Activated CD8-positive, alpha-beta memory T cell treated with anti-CD3 and anti-CD28 coated beads, Interleukin-2, amount 50 U/mL, for 24 hours (primary cell): ENCODE data around the gene GPR107.

ENCODE experiments used
- DNase-seq: peaks from one replicate; pipeline ENCODE4 v3.0.0-alpha.2; 2020; ENCODE audit errors: extremely low read depth

GPR107 gene

GRCh38 chr9:130027533-130028365 is 26.0 kb upstream of the GPR107 start:
- DNase-seq, result no peak

DNA sequence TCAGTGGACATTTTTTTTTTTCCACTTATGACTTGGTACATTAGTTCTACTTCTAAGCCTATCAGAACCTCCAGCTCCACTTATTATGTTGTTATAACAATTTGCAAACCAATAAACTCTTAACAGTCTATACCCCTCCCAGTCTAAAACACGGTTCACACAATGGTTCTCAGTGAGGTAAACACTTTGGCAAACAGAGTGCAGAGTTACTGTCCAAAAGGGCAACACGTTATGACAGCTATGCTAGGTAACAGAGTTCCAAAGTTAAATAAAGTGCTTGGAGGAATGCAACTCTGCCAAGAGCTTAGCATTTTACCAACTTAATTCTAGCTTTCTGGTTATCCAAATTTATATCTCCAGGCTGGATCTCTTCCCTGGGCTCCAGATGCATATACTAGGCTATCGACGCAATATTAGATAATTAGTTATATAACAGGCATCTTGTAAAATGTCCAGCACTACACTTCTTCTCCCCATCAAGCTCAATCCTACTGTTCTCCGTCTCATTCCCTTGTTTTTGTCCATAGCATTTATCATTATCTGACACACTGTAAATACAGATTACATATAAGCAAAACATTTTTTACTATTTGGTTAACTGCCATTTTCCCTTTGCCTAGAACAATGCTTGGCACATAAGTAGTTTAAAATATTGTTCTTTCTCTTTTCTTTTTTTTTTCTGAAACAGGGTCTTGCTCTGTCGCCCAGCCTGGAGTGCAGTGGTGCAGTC is 25.0 kb upstream of the GPR107 start:
- no peak for DNase-seq

GRCh38 chr9:130029223-130029973 is 24.3 kb upstream of the GPR107 start:
- DNase-seq, result no peak

DNA sequence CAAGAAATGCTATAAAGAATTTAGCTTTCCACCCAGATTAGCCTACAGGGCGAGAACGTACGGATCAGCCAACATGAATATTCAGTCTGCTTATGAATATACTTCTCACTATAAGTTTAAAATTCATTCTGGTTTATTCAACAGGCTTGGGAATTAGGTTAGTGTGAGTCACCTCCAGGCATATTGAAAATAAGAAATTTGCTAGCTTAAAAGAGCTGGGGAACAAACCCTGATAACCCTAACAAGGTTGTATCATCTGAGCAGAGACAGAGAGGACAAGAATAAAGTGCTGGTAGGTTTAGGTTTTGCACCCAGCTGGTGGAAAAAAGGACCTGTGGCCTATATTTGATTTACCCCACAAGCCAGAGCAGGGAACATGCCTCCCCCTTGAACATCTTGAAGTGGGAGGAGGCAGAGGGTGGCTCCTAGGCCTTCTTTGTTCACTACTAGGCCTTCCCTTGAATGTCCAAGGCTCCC is 23.0 kb upstream of the GPR107 start:
- no peak for DNase-seq

DNA sequence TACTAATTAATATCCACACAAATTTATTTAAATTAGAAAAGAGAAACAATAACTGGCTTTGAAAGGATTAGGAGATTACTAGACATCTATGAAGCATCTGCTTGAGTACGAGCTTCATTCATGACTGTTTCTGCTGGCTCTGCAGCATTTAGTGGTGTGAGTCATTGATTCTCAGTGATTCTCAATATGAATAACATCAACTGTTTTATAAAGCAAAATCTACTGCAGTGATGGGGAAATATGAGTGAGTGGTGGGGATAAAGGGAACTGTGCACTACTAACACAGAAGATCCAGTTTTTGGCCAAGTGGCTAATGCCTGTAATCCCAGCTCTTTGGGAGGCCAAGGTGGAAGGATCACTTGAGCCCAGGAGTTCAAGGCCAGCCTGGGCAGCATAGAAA is 19.1 kb upstream of the GPR107 start:
- no peak for DNase-seq

DNA sequence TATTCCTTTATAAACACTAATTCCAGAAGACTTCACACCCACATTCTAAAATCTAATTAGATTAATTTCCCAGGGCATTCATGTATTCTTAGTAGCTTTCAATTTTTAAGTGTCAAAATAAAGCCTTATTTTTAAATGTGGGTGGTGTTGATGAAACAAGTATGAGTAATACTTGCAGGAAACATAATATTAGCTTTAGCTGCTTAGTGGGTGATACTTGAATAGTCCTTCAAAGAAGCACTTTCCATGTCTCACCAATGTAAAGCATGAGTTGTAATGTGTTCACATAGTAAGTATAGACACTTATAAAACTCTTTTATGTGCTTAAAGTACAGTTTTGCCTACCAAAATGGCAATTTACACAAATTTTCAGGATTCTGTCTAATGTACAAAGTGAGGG is 17.6 kb upstream of the GPR107 start:
- DNase-seq, result no peak

GRCh38 chr9:130039528-130040147 is 14.1 kb upstream of the GPR107 start:
- no peak for DNase-seq

- no peak for DNase-seq
Measured at GRCh38 chr9:130040984-130041647, 12.6 kb upstream of the GPR107 start.

DNA sequence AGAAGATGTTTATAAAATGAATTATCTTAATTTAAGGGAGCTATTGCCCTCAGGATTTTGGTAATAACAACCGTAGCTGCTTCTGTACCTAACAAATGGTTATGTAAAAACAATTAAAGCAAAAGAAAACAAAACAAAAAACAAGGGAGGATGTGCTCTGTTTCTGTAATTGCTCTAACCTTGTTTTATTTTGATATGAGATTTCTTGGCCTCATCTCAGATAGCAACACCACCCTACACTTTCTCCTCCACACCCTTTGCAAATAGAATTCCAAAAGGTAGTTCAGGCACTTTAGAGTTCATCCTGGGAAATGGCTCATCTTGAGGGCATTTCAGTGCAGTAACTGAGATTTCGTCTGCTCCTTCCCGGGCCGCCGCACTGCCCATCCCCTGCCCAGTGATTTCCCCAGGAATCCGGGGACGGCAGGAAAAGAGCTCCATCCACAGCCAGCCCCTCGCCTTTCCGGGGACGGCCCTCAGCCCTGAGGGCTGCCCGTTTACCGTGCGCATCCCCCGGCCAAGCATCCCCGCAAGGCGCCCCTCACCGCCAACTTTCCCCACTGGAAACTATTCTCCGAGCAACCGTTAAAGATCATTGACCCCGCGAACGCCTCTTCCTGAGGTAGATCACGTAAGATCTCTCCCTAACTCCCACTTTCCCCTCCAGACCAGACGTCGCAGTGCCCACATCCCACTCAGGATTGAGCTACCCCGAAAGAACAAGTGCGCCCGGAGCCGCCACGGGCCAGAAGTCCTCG is 11.9 kb upstream of the GPR107 start:
- DNase-seq, result no peak

DNA sequence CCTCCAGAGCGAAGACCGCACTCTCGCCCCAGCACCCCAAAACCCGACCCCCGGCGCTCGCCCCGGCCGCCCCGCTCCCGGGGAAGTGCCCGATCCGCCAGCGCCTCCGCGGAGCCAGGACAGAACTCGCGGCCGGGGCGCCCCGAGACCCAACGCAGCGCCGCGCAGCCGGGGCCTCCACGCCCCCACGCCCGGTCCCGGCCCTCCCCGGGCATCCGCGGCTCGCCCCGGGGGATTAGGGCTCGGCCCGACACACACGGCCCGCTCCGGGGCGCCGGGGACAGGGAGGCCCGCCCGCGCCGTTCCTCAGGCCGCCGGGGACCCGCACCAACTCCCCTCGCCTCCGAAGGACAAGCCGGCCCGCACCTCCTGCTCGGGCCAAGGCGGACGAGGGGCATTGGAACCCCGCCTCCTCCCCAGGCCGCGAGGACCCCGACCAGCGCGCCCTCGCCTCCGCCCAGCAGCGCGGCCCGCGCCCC is 11.3 kb upstream of the GPR107 start:
- no peak for DNase-seq

- peak; percentile 46 for DNase-seq
Measured at GRCh38 chr9:130042885-130043653, 10.6 kb upstream of the GPR107 start, which contains the start of gene FNBP1. Gene FNBP1, minus strand, starts transcription at chr9:130043189. Its CDS starts 214 bp downstream, at chr9:130042975.

- DNase-seq, result no peak
Measured at GRCh38 chr9:130043654-130044623, 9.8 kb upstream of the GPR107 start.

DNA sequence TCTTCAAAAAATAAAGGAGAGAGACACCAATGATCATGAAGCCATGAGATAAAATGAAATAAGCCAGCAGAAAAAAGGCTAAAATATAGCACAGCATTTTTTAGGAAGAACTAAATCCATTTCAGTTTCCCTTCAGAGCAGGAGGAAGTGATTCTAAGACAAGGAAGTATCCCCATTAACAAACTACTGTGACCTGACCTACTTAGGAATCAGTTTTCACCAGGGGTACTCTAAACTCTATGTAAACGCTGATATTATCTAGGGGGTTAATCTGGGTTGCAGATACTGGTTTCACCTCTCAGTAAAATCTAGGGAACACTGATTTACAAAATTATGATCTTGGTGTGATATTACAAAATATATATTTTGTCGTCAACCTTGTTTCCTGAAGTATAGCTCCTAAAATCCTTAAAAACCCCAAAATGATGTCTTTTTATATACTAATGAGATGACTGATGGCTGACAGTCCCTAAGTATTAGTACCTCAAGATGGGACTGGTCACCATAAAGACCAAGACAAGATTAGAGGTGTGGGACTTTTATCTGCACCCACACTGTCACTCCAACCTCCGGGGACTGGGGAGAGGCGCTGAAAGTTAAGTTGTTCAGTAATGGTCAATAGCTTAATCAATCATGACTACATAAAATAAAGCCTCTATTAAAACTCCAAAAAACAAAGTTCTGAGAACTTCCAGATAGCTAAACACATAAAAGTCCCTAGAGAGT is 7.8 kb upstream of the GPR107 start:
- no peak for DNase-seq

- no peak for DNase-seq
Measured at GRCh38 chr9:130049431-130050210, 4.1 kb upstream of the GPR107 start.

GRCh38 chr9:130050462-130050861 is 3.2 kb upstream of the GPR107 start:
- DNase-seq, result no peak

- no peak for DNase-seq
Measured at GRCh38 chr9:130051855-130052254, 1.9 kb upstream of the GPR107 start.

- DNase-seq, result no peak
Measured at GRCh38 chr9:130053109-130053503, 600 bp upstream of the GPR107 start.
